Measurements from ENCODE around the gene IWS1.
"Not testable (repeated sequence)": the region's sequence is repeated elsewhere in the genome, so short reads cannot be mapped to it uniquely, and the experiment has no call there.

DNA sequence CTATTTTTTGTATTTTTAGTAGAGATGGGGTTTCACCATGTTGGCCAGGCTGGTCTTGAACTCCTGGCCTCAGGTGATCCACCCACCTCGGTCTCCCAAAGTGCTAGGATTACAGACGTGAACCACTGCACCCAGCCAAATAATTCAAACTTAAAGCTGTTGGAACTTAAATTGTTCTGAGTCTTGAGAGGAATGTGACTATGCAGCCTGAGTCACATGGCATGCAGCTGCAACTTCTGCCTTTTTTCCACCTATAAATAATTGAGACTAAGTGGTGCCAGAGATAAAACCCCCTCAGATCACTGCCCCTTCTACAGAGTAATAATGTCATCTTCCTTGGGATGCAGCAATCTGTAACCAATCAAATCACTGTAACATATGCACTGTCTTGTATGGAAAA lies 3.1 kb upstream of the IWS1 start:
- not testable (repeated sequence) for TF ChIP-seq POLR2AphosphoS5 (IDR thresholded peaks at IDR 0.05; ENCODE audit: low read depth, low read length); POLR2A (IDR thresholded peaks at IDR 0.05; ENCODE audit: low read depth, low read length); TAF1 (IDR thresholded peaks at IDR 0.05; ENCODE audit: borderline replicate concordance, low read depth, low read length)

Data from GM12892 (cell line).